Stomach (tissue), 9 donors: ENCODE results near the gene DYNLT1. TPM values are rescaled to one million over a fixed set of nuclear protein-coding genes. Genes with fewer than 3 reads are reported as not detected.

Experiments used
- DNase-seq, 2 donors: peaks; one replicate each; pipeline versions ENCODE4 v3.0.0 to v3.0.0-alpha.2; 2013 to 2019
- H3K27ac ChIP-seq, 5 donors: fragments of 200-600 bp in 4 of 5; sonication (generic) in 4 of 5; one replicate each; pipeline ENCODE4 v1.5.1; 2013 to 2019; ENCODE audit warnings: mild to moderate bottlenecking in 1 of 5, moderate library complexity in 1 of 5
- H3K27me3 ChIP-seq, 3 donors: fragments of 200-600 bp; sonication (generic); one replicate each; pipeline ENCODE4 v1.5.1; 2017 to 2019; ENCODE audit warnings: mixed run types in 1 of 3
- H3K36me3 ChIP-seq, 4 donors: fragments of 200-600 bp; sonication (generic); 1 replicate in 3 of 4; 2 replicates in 1 of 4; pipeline ENCODE4 v1.5.1; 2016 to 2019
- H3K4me1 ChIP-seq, 4 donors: fragments of 200-600 bp; sonication (generic); one replicate each; pipeline ENCODE4 v1.5.1; 2016 to 2019
- H3K4me3 ChIP-seq, 4 donors: fragments of 200-600 bp; sonication (generic) in 3 of 4; one replicate each; pipeline ENCODE4 v1.5.1; 2016 to 2019; ENCODE audit warnings: mild to moderate bottlenecking in 1 of 4
- H3K9me3 ChIP-seq, 4 donors: fragments of 200-600 bp; sonication (generic); one replicate each; pipeline ENCODE4 v1.5.1; 2016 to 2019
- CTCF ChIP-seq, 7 experiments: fragments of 450-650 bp in 4 of 7; fragments of 200-600 bp in 3 of 7; sonication (generic) in 3 of 7; IDR thresholded peaks; one replicate each; pipeline ENCODE4 v1.5.1; 2016 to 2019; ENCODE audit warnings: antibody characterized with exemption in 7 of 7, control low read depth in 2 of 7, mild to moderate bottlenecking in 1 of 7
- EP300 ChIP-seq: sonication (generic); formaldehyde crosslinking; IDR thresholded peaks from one replicate; pipeline ENCODE4 v1.6.1; 2017; ENCODE audit warnings: antibody characterized with exemption
- POLR2A ChIP-seq, 4 donors: fragments of 450-650 bp; IDR thresholded peaks; one replicate each; pipeline ENCODE4 v1.6.1; 2016; ENCODE audit warnings: antibody characterized with exemption in 4 of 4, control low read depth in 2 of 4, mild to moderate bottlenecking in 1 of 4, moderate library complexity in 1 of 4
- POLR2AphosphoS5 ChIP-seq, 3 donors: sonication (generic); formaldehyde crosslinking; IDR thresholded peaks; one replicate each; pipeline ENCODE4 v1.6.1; 2016; ENCODE audit warnings: antibody characterized with exemption in 3 of 3
- WGBS, 5 donors: extraction: QIAGEN DNeasy Blood & Tissue Kit in 3 of 5; methylation state at CpG; one replicate each; pipeline versions ENCODE4 v1.1.5 to v1.1.7; 2013 to 2018; 5-methylcytosine and 5-hydroxymethylcytosine counted together
- intact Hi-C: fragments of 100-400 bp; cut with DNase I; formaldehyde crosslinking; loops from one replicate; pipeline ENCODE4 v1.15.1; 2023; ENCODE audit warnings: low total_unique reads
- polyA plus RNA-seq, 3 donors: library from polyadenylated mRNA; stranded (reverse); fragments of 200-250 nt; gene quantifications; one replicate each; pipeline ENCODE4 v1.2.3, GENCODE V29; 2013
- total RNA-seq, 5 donors: library from RNA; depleted of rRNA; stranded (reverse); fragments of >200 nt; gene quantifications; one replicate each; pipeline versions ENCODE4 v1.1.0 to v1.2.3, GENCODE V29; 2014 to 2016
- donor health status: healthy with polysubstance abuse.
- donor health status: Bipolar disorder and iron deficiency.
- donor health status: healthy.

The DYNLT1 gene
- total and polyA plus RNA-seq, 8 donors: 5.8 to 294 (median 144) TPM

- H3K27ac ChIP-seq: peak overlapping the region; percentile 69 to 83 (median 72)
- H3K4me3 ChIP-seq: no peak overlapping the region
- TF ChIP-seq POLR2AphosphoS5 (IDR thresholded peaks at IDR 0.05): peak in 2 of 3 donors; percentile 14 to 53
- TF ChIP-seq EP300: no peak
- intact Hi-C loops: no loop called here
- H3K27me3 ChIP-seq: no peaks in the 10 kb centered on the region
- H3K36me3 ChIP-seq: peaks cover 18 to 84% (median 77%) of the 10 kb centered on the region in 4 donors
- H3K4me1 ChIP-seq: peaks cover 13 to 38% (median 21%) of the 10 kb centered on the region in 4 donors
- no peaks in the 10 kb centered on the region for H3K9me3 ChIP-seq
- WGBS, 5 donors: 51 to 78% (median 63%) methylated on average over 15 to 19 of the region's 19 CpGs
- peak in 1 of 2 donors; percentile 81 for DNase-seq
Observed at GRCh38 chr6:158630938-158631616, 13.5 kb downstream of the DYNLT1 start.

GRCh38 chr6:158629367-158630221 lies 14.9 kb downstream of the DYNLT1 start:
- intact Hi-C loops: no loop called here
- H3K4me1 ChIP-seq: peaks cover 13 to 42% (median 21%) of the 10 kb centered on the region in 4 donors
- DNase-seq: peak in 1 of 2 donors; percentile 39
- H3K9me3 ChIP-seq: no peaks in the 10 kb centered on the region
- H3K4me3 ChIP-seq: no peak overlapping the region
- peaks cover 32 to 84% (median 77%) of the 10 kb centered on the region in 4 donors for H3K36me3 ChIP-seq
- WGBS, 5 donors: 69 to 80% (median 78%) methylated on average over 17 to 20 of the region's 20 CpGs
- H3K27ac ChIP-seq: peak overlapping the region in 2 of 5 donors; percentile 16 to 81
- no peaks in the 10 kb centered on the region for H3K27me3 ChIP-seq
- TF ChIP-seq POLR2A (IDR thresholded peaks at IDR 0.05) (no peak), POLR2AphosphoS5 (IDR thresholded peaks at IDR 0.05) (no peak), CTCF (IDR thresholded peaks at IDR 0.05) (no peak), EP300 (no peak)

GRCh38 chr6:158628542-158628941 lies 16.0 kb downstream of the DYNLT1 start:
- H3K9me3 ChIP-seq: no peaks in the 10 kb centered on the region
- H3K4me1 ChIP-seq: peaks cover 13 to 44% (median 21%) of the 10 kb centered on the region in 4 donors
- intact Hi-C loops: no loop called here
- no peak overlapping the region for H3K4me3 ChIP-seq
- TF ChIP-seq POLR2A (IDR thresholded peaks at IDR 0.05) (no peak), CTCF (IDR thresholded peaks at IDR 0.05) (no peak), EP300 (no peak), POLR2AphosphoS5 (IDR thresholded peaks at IDR 0.05) (no peak)
- no peak overlapping the region for H3K27ac ChIP-seq
- WGBS, 5 donors: 83 to 96% (median 86%) methylated on average over 17 of the region's 17 CpGs
- H3K36me3 ChIP-seq: peaks cover 36 to 85% (median 81%) of the 10 kb centered on the region in 4 donors
- H3K27me3 ChIP-seq: no peaks in the 10 kb centered on the region
- DNase-seq: peak in 1 of 2 donors; percentile 24

- peaks cover 36 to 84% (median 77%) of the 10 kb centered on the region in 4 donors for H3K36me3 ChIP-seq
- H3K27me3 ChIP-seq: no peaks in the 10 kb centered on the region
- 84 to 92% (median 89%) methylated on average over 7 to 9 of the region's 9 CpGs for WGBS, 5 donors
- no peak overlapping the region for H3K27ac ChIP-seq
- intact Hi-C loops: no loop called here
- no peak overlapping the region for H3K4me3 ChIP-seq
- H3K4me1 ChIP-seq: peaks cover 13 to 41% (median 21%) of the 10 kb centered on the region in 4 donors
- DNase-seq: no peak
- H3K9me3 ChIP-seq: no peaks in the 10 kb centered on the region
- no peak for TF ChIP-seq CTCF (IDR thresholded peaks at IDR 0.05)
- TF ChIP-seq POLR2AphosphoS5 (IDR thresholded peaks at IDR 0.05): no peak
- no peak for TF ChIP-seq POLR2A (IDR thresholded peaks at IDR 0.05)
Observed at GRCh38 chr6:158627940-158628211, 16.7 kb downstream of the DYNLT1 start.
